ENCODE data around the gene WNT3A.

- no peak for TF ChIP-seq CTCF (IDR thresholded peaks at IDR 0.05)
- no peak for TF ChIP-seq POLR2AphosphoS5 (IDR thresholded peaks at IDR 0.05)
Measured at GRCh38 chr1:228039986-228040385, 33.2 kb downstream of the WNT3A start.

Measured in transverse colon (tissue), 4 donors.